DOHH2 (cell line): Measurements from ENCODE around the gene PBRM1.

Experiments used
- EZH2phosphoT487 ChIP-seq: fragments of 200-600 bp; sonication (generic); IDR thresholded peaks from 2 replicates; pipeline ENCODE4 v1.6.1; 2017; ENCODE audit warnings: borderline replicate concordance, mild to moderate bottlenecking, antibody characterized with exemption, low read length, moderate library complexity, mixed read lengths
- TF ChIP-seq, protein P1 (sequence below): fragments of 200-600 bp; sonication (generic); IDR thresholded peaks from one replicate; pipeline ENCODE4 v1.5.1; 2014; ENCODE audit warnings: antibody characterized with exemption, mild to moderate bottlenecking, low read depth, low read length; ENCODE audit not compliant: poor library complexity, severe bottlenecking

GRCh38 chr3:52650439-52650838 is 35.3 kb downstream of the PBRM1 start:
- TF ChIP-seq, protein P1, sequence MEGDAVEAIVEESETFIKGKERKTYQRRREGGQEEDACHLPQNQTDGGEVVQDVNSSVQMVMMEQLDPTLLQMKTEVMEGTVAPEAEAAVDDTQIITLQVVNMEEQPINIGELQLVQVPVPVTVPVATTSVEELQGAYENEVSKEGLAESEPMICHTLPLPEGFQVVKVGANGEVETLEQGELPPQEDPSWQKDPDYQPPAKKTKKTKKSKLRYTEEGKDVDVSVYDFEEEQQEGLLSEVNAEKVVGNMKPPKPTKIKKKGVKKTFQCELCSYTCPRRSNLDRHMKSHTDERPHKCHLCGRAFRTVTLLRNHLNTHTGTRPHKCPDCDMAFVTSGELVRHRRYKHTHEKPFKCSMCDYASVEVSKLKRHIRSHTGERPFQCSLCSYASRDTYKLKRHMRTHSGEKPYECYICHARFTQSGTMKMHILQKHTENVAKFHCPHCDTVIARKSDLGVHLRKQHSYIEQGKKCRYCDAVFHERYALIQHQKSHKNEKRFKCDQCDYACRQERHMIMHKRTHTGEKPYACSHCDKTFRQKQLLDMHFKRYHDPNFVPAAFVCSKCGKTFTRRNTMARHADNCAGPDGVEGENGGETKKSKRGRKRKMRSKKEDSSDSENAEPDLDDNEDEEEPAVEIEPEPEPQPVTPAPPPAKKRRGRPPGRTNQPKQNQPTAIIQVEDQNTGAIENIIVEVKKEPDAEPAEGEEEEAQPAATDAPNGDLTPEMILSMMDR: no peak
- no peak for TF ChIP-seq EZH2phosphoT487
